WTC11 (cell line): ENCODE results near the gene DARS1. TPM values are rescaled to one million over a fixed set of nuclear protein-coding genes. Genes with fewer than 3 reads are reported as not detected.

ENCODE experiments used
- ATAC-seq: fragments of 200-7000 bp; cut with Tn5 transposase; 2 replicates; pipeline ENCODE4 v1.10.0; 2021; ENCODE audit warnings: mild to moderate bottlenecking, moderate library complexity
- CTCF ChIA-PET: fragments of 300-600 bp; sonication (Branson Sonifier 250); formaldehyde crosslinking; loops from one replicate; lab custom pipeline; 2021; ENCODE audit warnings: antibody characterized with exemption; lab: Charles Lee
- POLR2A ChIA-PET: fragments of 350-600 bp; sonication (Branson Sonifier 250); formaldehyde crosslinking; loops from one replicate; lab custom pipeline; 2021; ENCODE audit warnings: antibody characterized with exemption; lab: Charles Lee
- DNase-seq: peaks from one replicate; pipeline ENCODE4 v3.0.0; 2021; ENCODE audit warnings: low spot score
- H3K27ac Mint-ChIP-seq: 2 replicates; pipeline ENCODE4 v1.8.0; 2021; ENCODE audit warnings: mixed read lengths
- H3K27me3 Mint-ChIP-seq: 2 replicates; pipeline ENCODE4 v1.8.0; 2021; ENCODE audit warnings: low read depth, mild to moderate bottlenecking, moderate library complexity, mixed read lengths
- H3K36me3 Mint-ChIP-seq: 2 replicates; pipeline ENCODE4 v1.8.0; 2021; ENCODE audit warnings: mixed read lengths
- H3K4me1 Mint-ChIP-seq: 2 replicates; pipeline ENCODE4 v1.8.0; 2022; ENCODE audit warnings: mixed read lengths
- H3K4me3 Mint-ChIP-seq: 2 replicates; pipeline ENCODE4 v1.8.0; 2021; ENCODE audit warnings: mild to moderate bottlenecking, moderate library complexity, mixed read lengths
- H3K9me3 Mint-ChIP-seq: 2 replicates; pipeline ENCODE4 v1.8.0; 2021; ENCODE audit warnings: mixed read lengths
- ELF4 ChIP-seq: sonication (generic); formaldehyde crosslinking; IDR thresholded peaks from 2 replicates; pipeline ENCODE4 v1.8.1; 2022; ENCODE audit warnings: low read depth, mild to moderate bottlenecking, moderate library complexity, missing genetic modification reagents
- FOXJ3 ChIP-seq: sonication (generic); formaldehyde crosslinking; IDR thresholded peaks from 2 replicates; pipeline ENCODE4 v1.9.0; 2021; ENCODE audit warnings: missing genetic modification reagents, mild to moderate bottlenecking, borderline replicate concordance
- MYBL2 ChIP-seq: sonication (generic); formaldehyde crosslinking; IDR thresholded peaks from 2 replicates; pipeline ENCODE4 v1.8.1; 2023; ENCODE audit warnings: mild to moderate bottlenecking, moderate library complexity, missing genetic modification reagents
- NFATC4 ChIP-seq: fragments of 250-450 bp; sonication (Bioruptor Pico); IDR thresholded peaks from 2 replicates; pipeline ENCODE4 v1.9.0; 2021; ENCODE audit warnings: mild to moderate bottlenecking
- NR1H2 ChIP-seq: sonication (generic); formaldehyde crosslinking; IDR thresholded peaks from 2 replicates; pipeline ENCODE4 v1.9.0; 2021; ENCODE audit warnings: mild to moderate bottlenecking, moderate library complexity, missing genetic modification reagents
- PRRX2 ChIP-seq: fragments of 250-450 bp; sonication (Bioruptor Pico); IDR thresholded peaks from 2 replicates; pipeline ENCODE4 v1.8.0; 2021; ENCODE audit warnings: mild to moderate bottlenecking
- ZNF138 ChIP-seq: sonication (generic); formaldehyde crosslinking; conservative IDR thresholded peaks from 2 replicates; pipeline ENCODE4 v1.8.1; 2022; ENCODE audit warnings: mild to moderate bottlenecking, moderate library complexity, missing genetic modification reagents
- ZNF219 ChIP-seq: sonication (generic); formaldehyde crosslinking; IDR thresholded peaks from 2 replicates; pipeline ENCODE4 v1.8.0; 2023; ENCODE audit warnings: missing genetic modification reagents, mild to moderate bottlenecking, borderline replicate concordance
- ZNF396 ChIP-seq: fragments of 250-450 bp; sonication (Bioruptor Pico); IDR thresholded peaks from 2 replicates; pipeline ENCODE4 v1.8.0; 2021; ENCODE audit warnings: mild to moderate bottlenecking, moderate library complexity, borderline replicate concordance
- ZNF416 ChIP-seq: fragments of 250-450 bp; sonication (Bioruptor Pico); IDR thresholded peaks from 2 replicates; pipeline ENCODE4 v1.9.0; 2021; ENCODE audit warnings: mild to moderate bottlenecking, inconsistent platforms
- total RNA-seq: library from RNA; stranded (reverse); gene quantifications from 3 replicates; pipeline ENCODE4 v1.2.3, GENCODE V29; 2021
- TF ChIP-seq, protein P1 (sequence below): sonication (generic); formaldehyde crosslinking; IDR thresholded peaks from 2 replicates; pipeline ENCODE4 v1.8.1; 2022; ENCODE audit warnings: low read depth, mild to moderate bottlenecking, moderate library complexity, missing genetic modification reagents, borderline replicate concordance
- TF ChIP-seq, protein P2 (sequence below): sonication (generic); formaldehyde crosslinking; IDR thresholded peaks from 2 replicates; pipeline ENCODE4 v1.8.0; 2023; ENCODE audit warnings: mild to moderate bottlenecking, missing genetic modification reagents
- TF ChIP-seq, protein P3 (sequence below): sonication (generic); formaldehyde crosslinking; conservative IDR thresholded peaks from 2 replicates; pipeline ENCODE4 v1.8.1; 2023; ENCODE audit warnings: mild to moderate bottlenecking, low read depth, missing genetic modification reagents, moderate library complexity
- TF ChIP-seq, protein P4 (sequence below): fragments of 250-450 bp; sonication (Bioruptor Pico); IDR thresholded peaks from 2 replicates; pipeline ENCODE4 v2.1.2; 2022; ENCODE audit warnings: mild to moderate bottlenecking, moderate library complexity
- TF ChIP-seq, protein P5 (sequence below): fragments of 250-450 bp; sonication (Bioruptor Pico); IDR thresholded peaks from 2 replicates; pipeline ENCODE4 v1.9.0; 2021; ENCODE audit warnings: moderate library complexity, mild to moderate bottlenecking, inconsistent platforms, borderline replicate concordance
- TF ChIP-seq, protein P6 (sequence below): fragments of 200-600 bp; IDR thresholded peaks from 2 replicates; pipeline ENCODE4 v1.8.0; 2022; ENCODE audit warnings: antibody characterized with exemption
- TF ChIP-seq, protein P7 (sequence below): fragments of 250-450 bp; sonication (Bioruptor Pico); IDR thresholded peaks from 2 replicates; pipeline ENCODE4 v1.9.0; 2021; ENCODE audit warnings: mild to moderate bottlenecking, borderline replicate concordance

The DARS1 gene
- total RNA-seq, 1 experiment from 2014 or later, result 80.9 TPM

DNA sequence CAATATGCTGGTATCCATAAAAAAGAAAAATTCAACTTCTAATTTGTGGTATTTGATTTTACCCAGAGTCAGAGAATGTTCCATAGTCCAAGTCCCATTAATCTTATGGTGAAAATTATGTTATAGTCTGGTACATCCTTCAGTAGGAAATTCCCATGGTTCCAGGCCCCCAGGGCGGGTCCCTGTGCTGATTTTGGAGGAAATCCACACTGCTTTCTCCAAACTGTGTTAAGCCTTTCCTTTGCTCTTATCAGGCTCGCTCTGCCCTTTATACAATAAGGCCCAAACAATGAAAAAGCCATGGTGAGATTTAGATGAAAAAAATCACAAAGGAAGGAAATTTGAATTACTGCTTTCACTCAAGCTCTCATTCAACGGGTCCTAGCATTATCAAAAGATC is 46.8 kb upstream of the DARS1 start (continued):
- TF ChIP-seq, protein P1, sequence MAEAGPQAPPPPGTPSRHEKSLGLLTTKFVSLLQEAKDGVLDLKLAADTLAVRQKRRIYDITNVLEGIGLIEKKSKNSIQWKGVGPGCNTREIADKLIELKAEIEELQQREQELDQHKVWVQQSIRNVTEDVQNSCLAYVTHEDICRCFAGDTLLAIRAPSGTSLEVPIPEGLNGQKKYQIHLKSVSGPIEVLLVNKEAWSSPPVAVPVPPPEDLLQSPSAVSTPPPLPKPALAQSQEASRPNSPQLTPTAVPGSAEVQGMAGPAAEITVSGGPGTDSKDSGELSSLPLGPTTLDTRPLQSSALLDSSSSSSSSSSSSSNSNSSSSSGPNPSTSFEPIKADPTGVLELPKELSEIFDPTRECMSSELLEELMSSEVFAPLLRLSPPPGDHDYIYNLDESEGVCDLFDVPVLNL (CRISPR knock-in tag), result no peak
- TF ChIP-seq, protein P2, sequence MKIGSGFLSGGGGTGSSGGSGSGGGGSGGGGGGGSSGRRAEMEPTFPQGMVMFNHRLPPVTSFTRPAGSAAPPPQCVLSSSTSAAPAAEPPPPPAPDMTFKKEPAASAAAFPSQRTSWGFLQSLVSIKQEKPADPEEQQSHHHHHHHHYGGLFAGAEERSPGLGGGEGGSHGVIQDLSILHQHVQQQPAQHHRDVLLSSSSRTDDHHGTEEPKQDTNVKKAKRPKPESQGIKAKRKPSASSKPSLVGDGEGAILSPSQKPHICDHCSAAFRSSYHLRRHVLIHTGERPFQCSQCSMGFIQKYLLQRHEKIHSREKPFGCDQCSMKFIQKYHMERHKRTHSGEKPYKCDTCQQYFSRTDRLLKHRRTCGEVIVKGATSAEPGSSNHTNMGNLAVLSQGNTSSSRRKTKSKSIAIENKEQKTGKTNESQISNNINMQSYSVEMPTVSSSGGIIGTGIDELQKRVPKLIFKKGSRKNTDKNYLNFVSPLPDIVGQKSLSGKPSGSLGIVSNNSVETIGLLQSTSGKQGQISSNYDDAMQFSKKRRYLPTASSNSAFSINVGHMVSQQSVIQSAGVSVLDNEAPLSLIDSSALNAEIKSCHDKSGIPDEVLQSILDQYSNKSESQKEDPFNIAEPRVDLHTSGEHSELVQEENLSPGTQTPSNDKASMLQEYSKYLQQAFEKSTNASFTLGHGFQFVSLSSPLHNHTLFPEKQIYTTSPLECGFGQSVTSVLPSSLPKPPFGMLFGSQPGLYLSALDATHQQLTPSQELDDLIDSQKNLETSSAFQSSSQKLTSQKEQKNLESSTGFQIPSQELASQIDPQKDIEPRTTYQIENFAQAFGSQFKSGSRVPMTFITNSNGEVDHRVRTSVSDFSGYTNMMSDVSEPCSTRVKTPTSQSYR, result no peak
- TF ChIP-seq ELF4 (CRISPR knock-in tag) (no peak), ZNF416 (no peak), PRRX2 (CRISPR knock-in tag) (no peak), ZNF219 (CRISPR knock-in tag) (no peak)
- TF ChIP-seq, protein P3, sequence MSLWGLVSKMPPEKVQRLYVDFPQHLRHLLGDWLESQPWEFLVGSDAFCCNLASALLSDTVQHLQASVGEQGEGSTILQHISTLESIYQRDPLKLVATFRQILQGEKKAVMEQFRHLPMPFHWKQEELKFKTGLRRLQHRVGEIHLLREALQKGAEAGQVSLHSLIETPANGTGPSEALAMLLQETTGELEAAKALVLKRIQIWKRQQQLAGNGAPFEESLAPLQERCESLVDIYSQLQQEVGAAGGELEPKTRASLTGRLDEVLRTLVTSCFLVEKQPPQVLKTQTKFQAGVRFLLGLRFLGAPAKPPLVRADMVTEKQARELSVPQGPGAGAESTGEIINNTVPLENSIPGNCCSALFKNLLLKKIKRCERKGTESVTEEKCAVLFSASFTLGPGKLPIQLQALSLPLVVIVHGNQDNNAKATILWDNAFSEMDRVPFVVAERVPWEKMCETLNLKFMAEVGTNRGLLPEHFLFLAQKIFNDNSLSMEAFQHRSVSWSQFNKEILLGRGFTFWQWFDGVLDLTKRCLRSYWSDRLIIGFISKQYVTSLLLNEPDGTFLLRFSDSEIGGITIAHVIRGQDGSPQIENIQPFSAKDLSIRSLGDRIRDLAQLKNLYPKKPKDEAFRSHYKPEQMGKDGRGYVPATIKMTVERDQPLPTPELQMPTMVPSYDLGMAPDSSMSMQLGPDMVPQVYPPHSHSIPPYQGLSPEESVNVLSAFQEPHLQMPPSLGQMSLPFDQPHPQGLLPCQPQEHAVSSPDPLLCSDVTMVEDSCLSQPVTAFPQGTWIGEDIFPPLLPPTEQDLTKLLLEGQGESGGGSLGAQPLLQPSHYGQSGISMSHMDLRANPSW, result no peak

DNA sequence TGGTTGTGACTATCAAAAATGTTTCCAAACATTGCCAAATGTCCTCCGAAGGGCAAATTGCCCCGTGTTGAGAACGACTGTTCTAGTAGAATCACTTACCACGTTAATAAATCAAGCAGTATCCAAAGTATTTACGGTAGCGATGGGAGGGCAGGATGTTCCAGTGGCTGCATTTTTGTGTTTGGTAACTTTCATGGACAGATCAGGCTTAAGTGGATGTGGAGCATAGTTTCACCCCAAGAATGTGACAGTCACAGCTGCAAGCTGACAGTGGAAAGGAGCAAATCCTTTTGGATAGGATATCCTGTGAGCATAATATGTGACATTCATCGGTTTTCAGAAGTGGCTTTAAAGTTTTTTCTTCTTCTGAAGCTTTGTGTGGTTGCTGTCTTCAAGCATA is 46.3 kb upstream of the DARS1 start:
- ChIA-PET CTCF (no interaction called here), POLR2A (no interaction called here)
- no peak overlapping the region for H3K4me3 Mint-ChIP-seq
- no peak for DNase-seq
- H3K9me3 Mint-ChIP-seq, result no peaks in the 10 kb centered on the region
- no peak overlapping the region for H3K27ac Mint-ChIP-seq
- H3K36me3 Mint-ChIP-seq, result no peaks in the 10 kb centered on the region
- ATAC-seq, result no peak
- H3K4me1 Mint-ChIP-seq, result peaks cover 9% of the 10 kb centered on the region
- no peaks in the 10 kb centered on the region for H3K27me3 Mint-ChIP-seq
- no peak for TF ChIP-seq MYBL2
- TF ChIP-seq ZNF396, result no peak
- TF ChIP-seq NR1H2 (CRISPR knock-in tag), result no peak
- no peak for TF ChIP-seq ZNF138 (CRISPR knock-in tag)
- no peak for TF ChIP-seq ELF4 (CRISPR knock-in tag)
- no peak for TF ChIP-seq NFATC4 (CRISPR knock-in tag)
- TF ChIP-seq, protein P1 (CRISPR knock-in tag), result no peak
- TF ChIP-seq, protein P4, sequence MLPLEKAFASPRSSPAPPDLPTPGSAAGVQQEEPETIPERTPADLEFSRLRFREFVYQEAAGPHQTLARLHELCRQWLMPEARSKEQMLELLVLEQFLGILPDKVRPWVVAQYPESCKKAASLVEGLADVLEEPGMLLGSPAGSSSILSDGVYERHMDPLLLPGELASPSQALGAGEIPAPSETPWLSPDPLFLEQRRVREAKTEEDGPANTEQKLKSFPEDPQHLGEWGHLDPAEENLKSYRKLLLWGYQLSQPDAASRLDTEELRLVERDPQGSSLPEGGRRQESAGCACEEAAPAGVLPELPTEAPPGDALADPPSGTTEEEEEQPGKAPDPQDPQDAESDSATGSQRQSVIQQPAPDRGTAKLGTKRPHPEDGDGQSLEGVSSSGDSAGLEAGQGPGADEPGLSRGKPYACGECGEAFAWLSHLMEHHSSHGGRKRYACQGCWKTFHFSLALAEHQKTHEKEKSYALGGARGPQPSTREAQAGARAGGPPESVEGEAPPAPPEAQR (CRISPR knock-in tag), result no peak
- no peak for TF ChIP-seq FOXJ3 (CRISPR knock-in tag)
- TF ChIP-seq, protein P5, sequence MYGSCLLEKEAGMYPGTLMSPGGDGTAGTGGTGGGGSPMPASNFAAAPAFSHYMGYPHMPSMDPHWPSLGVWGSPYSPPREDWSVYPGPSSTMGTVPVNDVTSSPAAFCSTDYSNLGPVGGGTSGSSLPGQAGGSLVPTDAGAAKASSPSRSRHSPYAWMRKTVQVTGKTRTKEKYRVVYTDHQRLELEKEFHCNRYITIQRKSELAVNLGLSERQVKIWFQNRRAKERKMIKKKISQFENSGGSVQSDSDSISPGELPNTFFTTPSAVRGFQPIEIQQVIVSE (CRISPR knock-in tag), result no peak
- TF ChIP-seq, protein P6, sequence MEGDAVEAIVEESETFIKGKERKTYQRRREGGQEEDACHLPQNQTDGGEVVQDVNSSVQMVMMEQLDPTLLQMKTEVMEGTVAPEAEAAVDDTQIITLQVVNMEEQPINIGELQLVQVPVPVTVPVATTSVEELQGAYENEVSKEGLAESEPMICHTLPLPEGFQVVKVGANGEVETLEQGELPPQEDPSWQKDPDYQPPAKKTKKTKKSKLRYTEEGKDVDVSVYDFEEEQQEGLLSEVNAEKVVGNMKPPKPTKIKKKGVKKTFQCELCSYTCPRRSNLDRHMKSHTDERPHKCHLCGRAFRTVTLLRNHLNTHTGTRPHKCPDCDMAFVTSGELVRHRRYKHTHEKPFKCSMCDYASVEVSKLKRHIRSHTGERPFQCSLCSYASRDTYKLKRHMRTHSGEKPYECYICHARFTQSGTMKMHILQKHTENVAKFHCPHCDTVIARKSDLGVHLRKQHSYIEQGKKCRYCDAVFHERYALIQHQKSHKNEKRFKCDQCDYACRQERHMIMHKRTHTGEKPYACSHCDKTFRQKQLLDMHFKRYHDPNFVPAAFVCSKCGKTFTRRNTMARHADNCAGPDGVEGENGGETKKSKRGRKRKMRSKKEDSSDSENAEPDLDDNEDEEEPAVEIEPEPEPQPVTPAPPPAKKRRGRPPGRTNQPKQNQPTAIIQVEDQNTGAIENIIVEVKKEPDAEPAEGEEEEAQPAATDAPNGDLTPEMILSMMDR, result no peak
- TF ChIP-seq, protein P7, sequence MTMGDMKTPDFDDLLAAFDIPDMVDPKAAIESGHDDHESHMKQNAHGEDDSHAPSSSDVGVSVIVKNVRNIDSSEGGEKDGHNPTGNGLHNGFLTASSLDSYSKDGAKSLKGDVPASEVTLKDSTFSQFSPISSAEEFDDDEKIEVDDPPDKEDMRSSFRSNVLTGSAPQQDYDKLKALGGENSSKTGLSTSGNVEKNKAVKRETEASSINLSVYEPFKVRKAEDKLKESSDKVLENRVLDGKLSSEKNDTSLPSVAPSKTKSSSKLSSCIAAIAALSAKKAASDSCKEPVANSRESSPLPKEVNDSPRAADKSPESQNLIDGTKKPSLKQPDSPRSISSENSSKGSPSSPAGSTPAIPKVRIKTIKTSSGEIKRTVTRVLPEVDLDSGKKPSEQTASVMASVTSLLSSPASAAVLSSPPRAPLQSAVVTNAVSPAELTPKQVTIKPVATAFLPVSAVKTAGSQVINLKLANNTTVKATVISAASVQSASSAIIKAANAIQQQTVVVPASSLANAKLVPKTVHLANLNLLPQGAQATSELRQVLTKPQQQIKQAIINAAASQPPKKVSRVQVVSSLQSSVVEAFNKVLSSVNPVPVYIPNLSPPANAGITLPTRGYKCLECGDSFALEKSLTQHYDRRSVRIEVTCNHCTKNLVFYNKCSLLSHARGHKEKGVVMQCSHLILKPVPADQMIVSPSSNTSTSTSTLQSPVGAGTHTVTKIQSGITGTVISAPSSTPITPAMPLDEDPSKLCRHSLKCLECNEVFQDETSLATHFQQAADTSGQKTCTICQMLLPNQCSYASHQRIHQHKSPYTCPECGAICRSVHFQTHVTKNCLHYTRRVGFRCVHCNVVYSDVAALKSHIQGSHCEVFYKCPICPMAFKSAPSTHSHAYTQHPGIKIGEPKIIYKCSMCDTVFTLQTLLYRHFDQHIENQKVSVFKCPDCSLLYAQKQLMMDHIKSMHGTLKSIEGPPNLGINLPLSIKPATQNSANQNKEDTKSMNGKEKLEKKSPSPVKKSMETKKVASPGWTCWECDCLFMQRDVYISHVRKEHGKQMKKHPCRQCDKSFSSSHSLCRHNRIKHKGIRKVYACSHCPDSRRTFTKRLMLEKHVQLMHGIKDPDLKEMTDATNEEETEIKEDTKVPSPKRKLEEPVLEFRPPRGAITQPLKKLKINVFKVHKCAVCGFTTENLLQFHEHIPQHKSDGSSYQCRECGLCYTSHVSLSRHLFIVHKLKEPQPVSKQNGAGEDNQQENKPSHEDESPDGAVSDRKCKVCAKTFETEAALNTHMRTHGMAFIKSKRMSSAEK (CRISPR knock-in tag), result no peak
- TF ChIP-seq PRRX2 (CRISPR knock-in tag), result no peak
